ENCODE data around the gene GLB1L. TPM values are rescaled to one million over a fixed set of nuclear protein-coding genes. Genes with fewer than 3 reads are reported as not detected.

Gene GLB1L
- total and polyA plus RNA-seq, 2 of the 8 experiments (the other 6 are each of a cell fraction or from before 2014, with no cell fraction given): 3.7 to 4.0 TPM

DNA sequence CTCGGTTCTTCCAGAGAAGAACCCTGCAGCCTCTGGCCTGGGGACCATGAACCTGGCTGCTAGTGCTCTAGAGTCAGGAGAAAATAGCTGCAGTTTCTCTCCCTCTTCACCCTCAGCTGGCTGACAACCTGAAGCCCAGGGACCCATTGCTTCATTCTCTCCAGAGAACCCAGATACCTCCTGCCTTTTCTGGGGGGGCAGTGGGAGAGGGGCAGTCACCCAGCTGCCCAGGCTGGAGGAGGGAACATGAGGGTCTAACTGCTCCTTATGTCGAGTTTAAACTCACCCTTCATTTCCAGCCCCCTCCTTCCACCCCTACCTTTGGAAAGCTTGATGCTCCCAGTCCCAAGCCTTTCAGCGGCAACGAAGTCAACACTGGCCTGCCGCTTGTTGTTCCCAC, 46.3 kb downstream of the GLB1L start:
- no peak for FAIRE-seq
- no peak overlapping the region for H2BK120ac ChIP-seq (replicated peaks; ENCODE audit: low read depth, low read length)

More for the DNA sequence above, 46.3 kb downstream of the GLB1L start:
- no peak overlapping the region for H3K4me2 ChIP-seq (ENCODE audit: insufficient read depth in 1 of 2, low read depth in 2 of 2, low read length in 2 of 2)
- H4K91ac ChIP-seq (replicated peaks; ENCODE audit: insufficient read length, low read length): no peak overlapping the region
- H4K5ac ChIP-seq (ENCODE audit: insufficient read length, low read depth, low read length): no peak overlapping the region
- no peak overlapping the region for H2BK12ac ChIP-seq (ENCODE audit: low read depth, low read length)
- H3K56ac ChIP-seq (replicated peaks; ENCODE audit: insufficient read length, low read depth, low read length): no peak overlapping the region
- no peak overlapping the region for H3K4me3 ChIP-seq (ENCODE audit: extremely low read depth in 1 of 4, insufficient read depth in 2 of 4, low read depth in 3 of 4, low read length in 4 of 4)
- H2AFZ ChIP-seq (ENCODE audit: low read length): peak overlapping the region; percentile 5; the same call in 1 of the 2 replicates
- H3K23ac ChIP-seq (ENCODE audit: insufficient read length): no peak overlapping the region
- no peaks in the 10 kb centered on the region for H3K36me3 ChIP-seq (ENCODE audit: control insufficient read depth in 2 of 4, insufficient read depth in 4 of 4, low read length in 3 of 4)
- POLR2A ChIA-PET (ENCODE audit: partially characterized antibody): interaction anchor here (1.2 to 1.3 kb wide), 2 partner anchors 18 to 31 kb away, joined by 3 to 4 read pairs; partner anchors contain the start of genes ANKZF1 and ATG9A
- H3K14ac ChIP-seq (ENCODE audit: insufficient read length): no peak overlapping the region
- no peak overlapping the region for H3K4ac ChIP-seq (replicated peaks; ENCODE audit: insufficient read length, low read depth, low read length)
- H3K27ac ChIP-seq (ENCODE audit: low read depth, low read length): no peak overlapping the region
- H2BK15ac ChIP-seq (ENCODE audit: low read length): no peak overlapping the region; the same call in 1 of the 2 replicates
- no peaks in the 10 kb centered on the region for H3K79me1 ChIP-seq (ENCODE audit: low read depth, low read length)
- DNase-seq (ENCODE audit: low read depth in 1 of 2, low spot score in 2 of 2): no peak
- H3K79me2 ChIP-seq (ENCODE audit: control insufficient read depth in 1 of 2, insufficient read depth in 2 of 2, low read length in 2 of 2): no peaks in the 10 kb centered on the region
- TF ChIP-seq, protein P1, sequence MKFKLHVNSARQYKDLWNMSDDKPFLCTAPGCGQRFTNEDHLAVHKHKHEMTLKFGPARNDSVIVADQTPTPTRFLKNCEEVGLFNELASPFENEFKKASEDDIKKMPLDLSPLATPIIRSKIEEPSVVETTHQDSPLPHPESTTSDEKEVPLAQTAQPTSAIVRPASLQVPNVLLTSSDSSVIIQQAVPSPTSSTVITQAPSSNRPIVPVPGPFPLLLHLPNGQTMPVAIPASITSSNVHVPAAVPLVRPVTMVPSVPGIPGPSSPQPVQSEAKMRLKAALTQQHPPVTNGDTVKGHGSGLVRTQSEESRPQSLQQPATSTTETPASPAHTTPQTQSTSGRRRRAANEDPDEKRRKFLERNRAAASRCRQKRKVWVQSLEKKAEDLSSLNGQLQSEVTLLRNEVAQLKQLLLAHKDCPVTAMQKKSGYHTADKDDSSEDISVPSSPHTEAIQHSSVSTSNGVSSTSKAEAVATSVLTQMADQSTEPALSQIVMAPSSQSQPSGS (IDR thresholded peaks at IDR 0.05; ENCODE audit: low read length): no peak
- no peak for TF ChIP-seq KDM1A (IDR thresholded peaks at IDR 0.05; ENCODE audit: borderline replicate concordance, low read length)
- no peak for TF ChIP-seq TAF1 (IDR thresholded peaks at IDR 0.05; ENCODE audit: low read depth, low read length)
- no peak for TF ChIP-seq RFX5 (IDR thresholded peaks at IDR 0.05; ENCODE audit: borderline replicate concordance, low read depth, low read length)
- no peak for TF ChIP-seq KDM5A (IDR thresholded peaks at IDR 0.05; ENCODE audit: low read length)
- no peak for TF ChIP-seq TBP (IDR thresholded peaks at IDR 0.05; ENCODE audit: low read depth, low read length)
- TF ChIP-seq TAF7 (optimal IDR thresholded peaks at IDR 0.05; ENCODE audit: borderline replicate concordance, low read depth, low read length): no peak
- no peak for TF ChIP-seq JUND (IDR thresholded peaks at IDR 0.05; ENCODE audit: low read length)
- TF ChIP-seq CHD2 (IDR thresholded peaks at IDR 0.05; ENCODE audit: low read length): no peak
- no peak for TF ChIP-seq ASH2L (IDR thresholded peaks at IDR 0.05; ENCODE audit: low read length)
- TF ChIP-seq HDAC6 (IDR thresholded peaks at IDR 0.05; ENCODE audit: low read depth, low read length): no peak
- no peak overlapping the region for H2AK5ac ChIP-seq (ENCODE audit: low read depth, low read length)
- H2BK20ac ChIP-seq (ENCODE audit: low read length): no peak overlapping the region
- no peak overlapping the region for H4K8ac ChIP-seq (ENCODE audit: extremely low read depth, insufficient read depth, low read length)
- H3K23me2 ChIP-seq (ENCODE audit: low read depth, low read length): no peaks in the 10 kb centered on the region
- CTCF ChIA-PET (ENCODE audit: partially characterized antibody): interaction anchor here (0.6 to 3.5 kb wide), 4 partner anchors 19 to 173 kb away, joined by 3 to 9 read pairs (median 6); no protein-coding TSS in a partner anchor
- H3K18ac ChIP-seq (ENCODE audit: extremely low read depth, low read length): no peak overlapping the region
- H4K20me1 ChIP-seq (replicated peaks in 1 of 2; ENCODE audit: control insufficient read depth in 1 of 2, insufficient read depth in 2 of 2, low read length in 2 of 2): no peaks in the 10 kb centered on the region
- WGBS, 2 experiments (ENCODE audit: extremely low coverage in 1 of 2, insufficient coverage in 1 of 2, insufficient read length in 1 of 2, insufficient replicate concordance in 2 of 2, low coverage in 1 of 2, low lambda C conversion rate in 2 of 2, missing lambda C conversion rate in 1 of 2): 85% methylated on average over 5 of the region's 5 CpGs; no CpG with 5 or more reads in 1 of the 2 experiments
- H3K9me3 ChIP-seq (ENCODE audit: insufficient read depth in 2 of 2, low read depth in 1 of 2, low read length in 1 of 2): no peaks in the 10 kb centered on the region; a peak in 1 of 4 replicates
- H2BK5ac ChIP-seq (ENCODE audit: low read depth, low read length): no peak overlapping the region
- H3K27me3 ChIP-seq (replicated peaks in 1 of 4; ENCODE audit: control insufficient read depth in 3 of 4, extremely low read depth in 1 of 4, insufficient read depth in 3 of 4, low read length in 3 of 4): no peaks in the 10 kb centered on the region
- no peaks in the 10 kb centered on the region for H3K4me1 ChIP-seq (replicated peaks in 1 of 4; ENCODE audit: control insufficient read depth in 3 of 4, insufficient read depth in 4 of 4, low read length in 3 of 4)
- no peak overlapping the region; a peak in 1 of 7 replicates for H3K9ac ChIP-seq (replicated peaks in 1 of 4; ENCODE audit: extremely low read depth in 1 of 4, low read depth in 3 of 4, low read length in 3 of 4)
